OCI-LY7 (cell line): ENCODE measurements around the gene GPR32. TPM values are rescaled to one million over a fixed set of nuclear protein-coding genes. Genes with fewer than 3 reads are reported as not detected.

Experiments
- BruUV-seq: library from RNA; stranded (reverse); fragments of 400-500 nt; replicated peaks from 2 replicates; lab custom pipeline; 2021; lab: Mats Ljungman, UMichigan
- CTCF ChIA-PET: fragments of 300-600 bp; sonication (Branson Sonifier 250); formaldehyde crosslinking; loops from one replicate; lab custom pipeline; 2022; ENCODE audit warnings: antibody characterized with exemption; ENCODE audit not compliant: unreplicated experiment; lab: Charles Lee
- POLR2A ChIA-PET: fragments of 300-600 bp; sonication (Branson Sonifier 250); formaldehyde crosslinking; loops from one replicate; lab custom pipeline; 2022; ENCODE audit warnings: antibody characterized with exemption; lab: Charles Lee
- DNase-seq: peaks from one replicate; pipeline ENCODE4 v3.0.0-alpha.2; 2015; ENCODE audit warnings: low spot score
- H2AFZ ChIP-seq: fragments of 200-600 bp; sonication (generic), shearing (Covaris generic); 2 replicates; pipeline ENCODE4 v1.6.1; 2014; ENCODE audit warnings: mild to moderate bottlenecking, antibody characterized with exemption, low read length, moderate library complexity
- H3K27ac ChIP-seq: fragments of 200-600 bp; sonication (generic); 2 replicates; pipeline ENCODE4 v1.5.1; 2014; ENCODE audit warnings: mixed run types, low read depth, mild to moderate bottlenecking, moderate library complexity, low read length, inconsistent platforms; ENCODE audit not compliant: poor library complexity, severe bottlenecking
- H3K36me3 ChIP-seq: fragments of 200-600 bp; sonication (generic); 2 replicates; pipeline ENCODE4 v1.6.1; 2014; ENCODE audit warnings: mild to moderate bottlenecking, antibody characterized with exemption, low read length, moderate library complexity, mixed read lengths; ENCODE audit not compliant: insufficient read depth
- H3K4me1 ChIP-seq: fragments of 200-600 bp; sonication (generic); 2 replicates; pipeline ENCODE4 v1.5.1; 2014; ENCODE audit warnings: mild to moderate bottlenecking, low read length; ENCODE audit not compliant: insufficient read depth, poor library complexity, severe bottlenecking
- H3K4me2 ChIP-seq: fragments of 200-600 bp; sonication (generic); 2 replicates; pipeline ENCODE4 v1.6.1; 2014; ENCODE audit warnings: mild to moderate bottlenecking, low read length
- H3K4me3 ChIP-seq: fragments of 200-600 bp; sonication (generic); 2 replicates; pipeline ENCODE4 v1.5.1; 2014; ENCODE audit warnings: mild to moderate bottlenecking, low read depth, low read length; ENCODE audit not compliant: poor library complexity, severe bottlenecking
- H3K79me2 ChIP-seq: fragments of 200-600 bp; sonication (generic); 2 replicates; pipeline ENCODE4 v1.6.1; 2016; ENCODE audit warnings: low read depth, mild to moderate bottlenecking, low read length, moderate library complexity, mixed read lengths; ENCODE audit not compliant: insufficient read depth
- H3K9me2 ChIP-seq: fragments of 200-600 bp; sonication (generic); 2 replicates; pipeline ENCODE4 v1.6.1; 2016; ENCODE audit warnings: mild to moderate bottlenecking, low read length, mixed read lengths; ENCODE audit not compliant: insufficient read depth
- H3K9me3 ChIP-seq: fragments of 200-600 bp; sonication (generic); 2 replicates; pipeline ENCODE4 v1.6.1; 2014; ENCODE audit warnings: mild to moderate bottlenecking, mixed run types, low read length, mixed read lengths
- H4K20me1 ChIP-seq: fragments of 200-600 bp; sonication (generic); 2 replicates; pipeline ENCODE4 v1.6.1; 2014; ENCODE audit warnings: mild to moderate bottlenecking, antibody characterized with exemption, low read length, moderate library complexity, mixed read lengths; ENCODE audit not compliant: insufficient read depth
- EZH2phosphoT487 ChIP-seq: fragments of 200-600 bp; sonication (generic); IDR thresholded peaks from 2 replicates; pipeline ENCODE4 v1.6.1; 2018; ENCODE audit warnings: low read depth, borderline replicate concordance, mild to moderate bottlenecking, mixed run types, antibody characterized with exemption, low read length, moderate library complexity, mixed read lengths
- intact Hi-C: fragments of 100-400 bp; cut with micrococcal nuclease; formaldehyde crosslinking; loops from one replicate; pipeline ENCODE4 v1.10.0; 2022; ENCODE audit not compliant: unreplicated experiment
- total RNA-seq, 2 experiments: library from RNA; depleted of rRNA in 1 of 2; stranded (reverse); fragments of >200 nt in 1 of 2; shearing (Covaris generic) in 1 of 2; gene quantifications; 2 replicates each; pipeline ENCODE4 v1.2.3, GENCODE V29; 2014 to 2022
- TF ChIP-seq, protein P1 (sequence below): fragments of 200-600 bp; sonication (generic); conservative IDR thresholded peaks from 2 replicates; pipeline ENCODE4 v1.5.1; 2014; ENCODE audit warnings: mild to moderate bottlenecking, antibody characterized with exemption, low read length, moderate library complexity, mixed read lengths

GPR32 gene
- total RNA-seq, 2 experiments from 2014 or later = not detected

GRCh38 chr19:50778906-50779430, 8.7 kb downstream of the GPR32 start:
- TF ChIP-seq EZH2phosphoT487 = no peak
- TF ChIP-seq, protein P1, sequence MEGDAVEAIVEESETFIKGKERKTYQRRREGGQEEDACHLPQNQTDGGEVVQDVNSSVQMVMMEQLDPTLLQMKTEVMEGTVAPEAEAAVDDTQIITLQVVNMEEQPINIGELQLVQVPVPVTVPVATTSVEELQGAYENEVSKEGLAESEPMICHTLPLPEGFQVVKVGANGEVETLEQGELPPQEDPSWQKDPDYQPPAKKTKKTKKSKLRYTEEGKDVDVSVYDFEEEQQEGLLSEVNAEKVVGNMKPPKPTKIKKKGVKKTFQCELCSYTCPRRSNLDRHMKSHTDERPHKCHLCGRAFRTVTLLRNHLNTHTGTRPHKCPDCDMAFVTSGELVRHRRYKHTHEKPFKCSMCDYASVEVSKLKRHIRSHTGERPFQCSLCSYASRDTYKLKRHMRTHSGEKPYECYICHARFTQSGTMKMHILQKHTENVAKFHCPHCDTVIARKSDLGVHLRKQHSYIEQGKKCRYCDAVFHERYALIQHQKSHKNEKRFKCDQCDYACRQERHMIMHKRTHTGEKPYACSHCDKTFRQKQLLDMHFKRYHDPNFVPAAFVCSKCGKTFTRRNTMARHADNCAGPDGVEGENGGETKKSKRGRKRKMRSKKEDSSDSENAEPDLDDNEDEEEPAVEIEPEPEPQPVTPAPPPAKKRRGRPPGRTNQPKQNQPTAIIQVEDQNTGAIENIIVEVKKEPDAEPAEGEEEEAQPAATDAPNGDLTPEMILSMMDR = no peak
- BruUV-seq = no TSS peak
- Histone ChIP-seq H3K4me1 (no peaks in the 10 kb centered on the region), H4K20me1 (no peaks in the 10 kb centered on the region), H3K4me3 (no peak overlapping the region), H3K79me2 (no peaks in the 10 kb centered on the region), H2AFZ (no peak overlapping the region), H3K27ac (no peak overlapping the region), H3K9me3 (no peaks in the 10 kb centered on the region), H3K4me2 (no peak overlapping the region), H3K36me3 (no peaks in the 10 kb centered on the region), H3K9me2 (no peaks in the 10 kb centered on the region)
- POLR2A ChIA-PET = no interaction called here
- intact Hi-C loops = no loop called here
- CTCF ChIA-PET = no interaction called here
- no peak for DNase-seq

GRCh38 chr19:50779504-50780457, 9.5 kb downstream of the GPR32 start:
- Histone ChIP-seq H2AFZ (no peak overlapping the region), H3K4me3 (no peak overlapping the region), H3K79me2 (no peaks in the 10 kb centered on the region), H3K9me2 (no peaks in the 10 kb centered on the region), H3K4me1 (no peaks in the 10 kb centered on the region), H3K27ac (no peak overlapping the region), H3K9me3 (no peaks in the 10 kb centered on the region), H3K4me2 (no peak overlapping the region), H4K20me1 (no peaks in the 10 kb centered on the region), H3K36me3 (no peaks in the 10 kb centered on the region)
- TF ChIP-seq, protein P1 = no peak
- TF ChIP-seq EZH2phosphoT487 = no peak
- intact Hi-C loops = loop anchor here (5.0 to 10.0 kb wide), 4 partner anchors 143 to 415 kb away; partner anchors contain the start of gene NAPSA
- ChIA-PET POLR2A (no interaction called here), CTCF (no interaction called here)
- DNase-seq = no peak
- BruUV-seq = no TSS peak
